K562 (cell line): ENCODE data around the gene VIPR1. TPM values are rescaled to one million over a fixed set of nuclear protein-coding genes. Genes with fewer than 3 reads are reported as not detected.
A peak's percentile ranks its signal among the peaks of the same experiment; 100 is the strongest.

Experiments used
- CBFA2T3 ChIP-seq: fragments of 450-650 bp; IDR thresholded peaks from 2 replicates; pipeline ENCODE4 v1.6.1; 2017
- CBX1 ChIP-seq: sonication (generic); IDR thresholded peaks from 2 replicates; pipeline ENCODE4 v1.6.1; 2016; ENCODE audit warnings: antibody characterized with exemption, low read depth, mild to moderate bottlenecking
- CCNT2 ChIP-seq: IDR thresholded peaks from 2 replicates; pipeline ENCODE4 v1.6.1; 2011; ENCODE audit warnings: borderline replicate concordance, low read depth, mild to moderate bottlenecking, moderate library complexity, mixed read lengths, low read length; ENCODE audit not compliant: insufficient read length; ENCODE audit errors: extremely low read depth
- KAT2B ChIP-seq: IDR thresholded peaks from one replicate; pipeline ENCODE4 v1.6.1; 2012; ENCODE audit warnings: low read depth, mild to moderate bottlenecking, control low read depth, inconsistent platforms, low read length, moderate library complexity
- OTX1 ChIP-seq: fragments of 450-650 bp; formaldehyde crosslinking; IDR thresholded peaks from 2 replicates; pipeline ENCODE4 v1.4.0; 2022; ENCODE audit warnings: mild to moderate bottlenecking
- PHTF2 ChIP-seq: fragments of 250-450 bp; sonication (Bioruptor Pico); IDR thresholded peaks from 2 replicates; pipeline ENCODE4 v1.5.0; 2021; ENCODE audit warnings: mild to moderate bottlenecking
- SETDB1 ChIP-seq: IDR thresholded peaks from one replicate; pipeline ENCODE4 v1.6.1; 2012; ENCODE audit warnings: low read length, control low read depth, inconsistent platforms
- SIN3B ChIP-seq: fragments of 450-650 bp; IDR thresholded peaks from 2 replicates; pipeline ENCODE4 v1.6.1; 2017; ENCODE audit warnings: low read depth, mild to moderate bottlenecking, moderate library complexity
- SMARCB1 ChIP-seq: IDR thresholded peaks from 2 replicates; pipeline ENCODE4 v1.6.1; 2011; ENCODE audit warnings: improper control_type of control experiment, low read depth; ENCODE audit not compliant: insufficient read length
- SRSF3 ChIP-seq: fragments of 200-400 bp; formaldehyde crosslinking; IDR thresholded peaks from 2 replicates; pipeline ENCODE4 v1.6.1; 2016; ENCODE audit warnings: mild to moderate bottlenecking, low read length, moderate library complexity; ENCODE audit not compliant: insufficient read depth
- SRSF7 ChIP-seq: fragments of 200-400 bp; formaldehyde crosslinking; optimal IDR thresholded peaks from 2 replicates; pipeline ENCODE3; 2017; ENCODE audit warnings: mild to moderate bottlenecking, low read depth, low read length
- ZNF76 ChIP-seq: fragments of 250-450 bp; sonication (Bioruptor Pico); IDR thresholded peaks from 2 replicates; pipeline ENCODE4 v1.4.0; 2020; ENCODE audit warnings: mild to moderate bottlenecking, moderate library complexity, borderline replicate concordance
- polyA plus RNA-seq, 8 experiments: library from polyadenylated mRNA; depleted of rRNA in 4 of 8; stranded (reverse) in 5 of 8; unstranded in 3 of 8; fragments of >200 nt; fragmentation: Nextera tagmentation in 2 of 8; fragmentation: Illumina TruSeq in 1 of 8; extraction: Ambion mirVana in 2 of 8; extraction: Trizol in 1 of 8; gene quantifications; 2 replicates each; pipeline versions ENCODE4 v1.2.1 to v1.2.3, GENCODE V29; 2011 to 2014; ENCODE audit warnings: inconsistent platforms in 1 of 8, missing spikeins in 1 of 8
- total RNA-seq, 7 experiments: library from RNA; depleted of rRNA in 6 of 7; stranded (reverse); fragments of >200 nt in 6 of 7; fragmentation: Illumina TruSeq in 2 of 7; extraction: Trizol in 2 of 7; gene quantifications; 2 replicates each; pipeline versions ENCODE4 v1.2.1 to v1.2.3, GENCODE V29; 2011 to 2021; ENCODE audit warnings: low replicate concordance in 1 of 7
- TF ChIP-seq, protein P1 (sequence below), 2 experiments: fragments of 450-650 bp; IDR thresholded peaks; 2 replicates each; pipeline ENCODE4 v1.6.1; 2016
- TF ChIP-seq, protein P2 (sequence below): sonication (generic); formaldehyde crosslinking; IDR thresholded peaks from 2 replicates; pipeline ENCODE4 v1.9.0; 2022; ENCODE audit warnings: mild to moderate bottlenecking, missing genetic modification reagents
- TF ChIP-seq, protein P3 (sequence below): fragments of 150-350 bp; conservative IDR thresholded peaks from 2 replicates; pipeline ENCODE4 v1.6.1; 2014; ENCODE audit warnings: low read length
- TF ChIP-seq, protein P4 (sequence below): fragments of 250-450 bp; sonication (Bioruptor Pico); IDR thresholded peaks from 2 replicates; pipeline ENCODE4 v1.5.0; 2021; ENCODE audit warnings: mild to moderate bottlenecking, borderline replicate concordance
- TF ChIP-seq, protein P5 (sequence below): sonication (generic); formaldehyde crosslinking; IDR thresholded peaks from 2 replicates; pipeline ENCODE4 v1.8.0; 2022; ENCODE audit warnings: missing genetic modification reagents, mild to moderate bottlenecking, borderline replicate concordance

The VIPR1 gene
- total and polyA plus RNA-seq, 9 of the 15 experiments (the other 6 are each of a cell fraction or from before 2014, with no cell fraction given): 0.04 to 0.38 (median 0.12) TPM; not detected in 3

DNA sequence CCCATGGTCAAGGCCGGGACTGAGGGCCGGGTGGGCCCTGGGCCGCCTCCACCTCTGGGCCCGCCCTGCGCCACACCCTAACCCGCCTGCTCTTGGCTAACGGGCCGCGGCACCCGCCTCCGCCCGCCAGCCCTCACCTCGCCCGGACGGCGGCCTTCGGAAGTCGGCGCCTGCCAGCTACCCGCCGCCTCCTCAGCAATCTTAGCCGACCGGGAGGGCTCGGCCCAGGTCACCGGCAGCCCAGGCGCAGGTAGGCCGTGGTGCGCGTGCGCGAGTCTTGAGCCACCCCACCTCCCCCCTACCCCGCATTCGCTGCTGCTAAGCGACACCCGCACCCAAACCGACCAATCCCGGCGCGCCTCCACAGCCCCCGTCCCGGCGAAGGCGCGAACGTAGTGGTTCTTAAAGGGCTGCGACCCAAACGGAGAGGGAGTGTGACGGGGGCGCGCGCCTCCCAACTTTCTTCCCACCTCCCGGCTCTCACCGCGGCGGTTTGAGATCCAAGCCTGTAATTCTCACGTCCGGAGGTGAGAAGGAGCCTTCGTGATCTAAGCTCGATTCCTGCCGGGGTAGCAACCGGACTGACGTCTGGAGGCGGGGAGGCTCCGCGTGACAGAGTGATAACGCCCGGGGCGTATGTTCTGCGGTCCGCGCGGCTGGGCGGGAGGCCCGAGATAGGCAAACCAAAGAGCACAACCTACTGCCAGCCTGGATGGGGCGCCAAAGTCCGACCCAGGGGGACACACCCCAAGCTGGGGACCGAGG lies 79.4 kb downstream of the VIPR1 start, which contains the start of gene SEC22C (continued):
- TF ChIP-seq ZNF76: no peak; the same call in 1 of the 2 replicates
- no peak for TF ChIP-seq OTX1
- TF ChIP-seq, protein P1, sequence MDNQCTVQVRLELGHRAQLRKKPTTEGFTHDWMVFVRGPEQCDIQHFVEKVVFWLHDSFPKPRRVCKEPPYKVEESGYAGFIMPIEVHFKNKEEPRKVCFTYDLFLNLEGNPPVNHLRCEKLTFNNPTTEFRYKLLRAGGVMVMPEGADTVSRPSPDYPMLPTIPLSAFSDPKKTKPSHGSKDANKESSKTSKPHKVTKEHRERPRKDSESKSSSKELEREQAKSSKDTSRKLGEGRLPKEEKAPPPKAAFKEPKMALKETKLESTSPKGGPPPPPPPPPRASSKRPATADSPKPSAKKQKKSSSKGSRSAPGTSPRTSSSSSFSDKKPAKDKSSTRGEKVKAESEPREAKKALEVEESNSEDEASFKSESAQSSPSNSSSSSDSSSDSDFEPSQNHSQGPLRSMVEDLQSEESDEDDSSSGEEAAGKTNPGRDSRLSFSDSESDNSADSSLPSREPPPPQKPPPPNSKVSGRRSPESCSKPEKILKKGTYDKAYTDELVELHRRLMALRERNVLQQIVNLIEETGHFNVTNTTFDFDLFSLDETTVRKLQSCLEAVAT (IDR thresholded peaks at IDR 0.05): peak in 1 of 2 experiments; percentile 88; a peak in 3 of 4 replicates
- TF ChIP-seq SIN3B: peak; percentile 48; the same call in 1 of the 2 replicates
- peak; percentile 84 for TF ChIP-seq CCNT2
- TF ChIP-seq, protein P2, sequence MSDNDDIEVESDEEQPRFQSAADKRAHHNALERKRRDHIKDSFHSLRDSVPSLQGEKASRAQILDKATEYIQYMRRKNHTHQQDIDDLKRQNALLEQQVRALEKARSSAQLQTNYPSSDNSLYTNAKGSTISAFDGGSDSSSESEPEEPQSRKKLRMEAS (CRISPR knock-in tag): peak; percentile 89
- TF ChIP-seq KAT2B: no peak
- no peak for TF ChIP-seq SMARCB1
- no peak for TF ChIP-seq SRSF7
- peak; percentile 84 for TF ChIP-seq CBFA2T3
- TF ChIP-seq SETDB1: peak; percentile 90
- peak; percentile 65; the same call in 1 of the 2 replicates for TF ChIP-seq CBX1
- TF ChIP-seq, protein P3, sequence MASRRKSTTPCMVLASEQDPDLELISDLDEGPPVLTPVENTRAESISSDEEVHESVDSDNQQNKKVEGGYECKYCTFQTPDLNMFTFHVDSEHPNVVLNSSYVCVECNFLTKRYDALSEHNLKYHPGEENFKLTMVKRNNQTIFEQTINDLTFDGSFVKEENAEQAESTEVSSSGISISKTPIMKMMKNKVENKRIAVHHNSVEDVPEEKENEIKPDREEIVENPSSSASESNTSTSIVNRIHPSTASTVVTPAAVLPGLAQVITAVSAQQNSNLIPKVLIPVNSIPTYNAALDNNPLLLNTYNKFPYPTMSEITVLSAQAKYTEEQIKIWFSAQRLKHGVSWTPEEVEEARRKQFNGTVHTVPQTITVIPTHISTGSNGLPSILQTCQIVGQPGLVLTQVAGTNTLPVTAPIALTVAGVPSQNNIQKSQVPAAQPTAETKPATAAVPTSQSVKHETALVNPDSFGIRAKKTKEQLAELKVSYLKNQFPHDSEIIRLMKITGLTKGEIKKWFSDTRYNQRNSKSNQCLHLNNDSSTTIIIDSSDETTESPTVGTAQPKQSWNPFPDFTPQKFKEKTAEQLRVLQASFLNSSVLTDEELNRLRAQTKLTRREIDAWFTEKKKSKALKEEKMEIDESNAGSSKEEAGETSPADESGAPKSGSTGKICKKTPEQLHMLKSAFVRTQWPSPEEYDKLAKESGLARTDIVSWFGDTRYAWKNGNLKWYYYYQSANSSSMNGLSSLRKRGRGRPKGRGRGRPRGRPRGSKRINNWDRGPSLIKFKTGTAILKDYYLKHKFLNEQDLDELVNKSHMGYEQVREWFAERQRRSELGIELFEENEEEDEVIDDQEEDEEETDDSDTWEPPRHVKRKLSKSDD: peak; percentile 3; the same call in 1 of the 2 replicates
- TF ChIP-seq, protein P4, sequence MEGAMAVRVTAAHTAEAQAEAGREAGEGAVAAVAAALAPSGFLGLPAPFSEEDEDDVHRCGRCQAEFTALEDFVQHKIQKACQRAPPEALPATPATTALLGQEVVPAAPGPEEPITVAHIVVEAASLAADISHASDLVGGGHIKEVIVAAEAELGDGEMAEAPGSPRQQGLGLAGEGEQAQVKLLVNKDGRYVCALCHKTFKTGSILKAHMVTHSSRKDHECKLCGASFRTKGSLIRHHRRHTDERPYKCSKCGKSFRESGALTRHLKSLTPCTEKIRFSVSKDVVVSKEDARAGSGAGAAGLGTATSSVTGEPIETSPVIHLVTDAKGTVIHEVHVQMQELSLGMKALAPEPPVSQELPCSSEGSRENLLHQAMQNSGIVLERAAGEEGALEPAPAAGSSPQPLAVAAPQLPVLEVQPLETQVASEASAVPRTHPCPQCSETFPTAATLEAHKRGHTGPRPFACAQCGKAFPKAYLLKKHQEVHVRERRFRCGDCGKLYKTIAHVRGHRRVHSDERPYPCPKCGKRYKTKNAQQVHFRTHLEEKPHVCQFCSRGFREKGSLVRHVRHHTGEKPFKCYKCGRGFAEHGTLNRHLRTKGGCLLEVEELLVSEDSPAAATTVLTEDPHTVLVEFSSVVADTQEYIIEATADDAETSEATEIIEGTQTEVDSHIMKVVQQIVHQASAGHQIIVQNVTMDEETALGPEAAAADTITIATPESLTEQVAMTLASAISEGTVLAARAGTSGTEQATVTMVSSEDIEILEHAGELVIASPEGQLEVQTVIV (CRISPR knock-in tag): no peak
- no peak for TF ChIP-seq PHTF2 (CRISPR knock-in tag)
- no peak for TF ChIP-seq SRSF3
- TF ChIP-seq, protein P5, sequence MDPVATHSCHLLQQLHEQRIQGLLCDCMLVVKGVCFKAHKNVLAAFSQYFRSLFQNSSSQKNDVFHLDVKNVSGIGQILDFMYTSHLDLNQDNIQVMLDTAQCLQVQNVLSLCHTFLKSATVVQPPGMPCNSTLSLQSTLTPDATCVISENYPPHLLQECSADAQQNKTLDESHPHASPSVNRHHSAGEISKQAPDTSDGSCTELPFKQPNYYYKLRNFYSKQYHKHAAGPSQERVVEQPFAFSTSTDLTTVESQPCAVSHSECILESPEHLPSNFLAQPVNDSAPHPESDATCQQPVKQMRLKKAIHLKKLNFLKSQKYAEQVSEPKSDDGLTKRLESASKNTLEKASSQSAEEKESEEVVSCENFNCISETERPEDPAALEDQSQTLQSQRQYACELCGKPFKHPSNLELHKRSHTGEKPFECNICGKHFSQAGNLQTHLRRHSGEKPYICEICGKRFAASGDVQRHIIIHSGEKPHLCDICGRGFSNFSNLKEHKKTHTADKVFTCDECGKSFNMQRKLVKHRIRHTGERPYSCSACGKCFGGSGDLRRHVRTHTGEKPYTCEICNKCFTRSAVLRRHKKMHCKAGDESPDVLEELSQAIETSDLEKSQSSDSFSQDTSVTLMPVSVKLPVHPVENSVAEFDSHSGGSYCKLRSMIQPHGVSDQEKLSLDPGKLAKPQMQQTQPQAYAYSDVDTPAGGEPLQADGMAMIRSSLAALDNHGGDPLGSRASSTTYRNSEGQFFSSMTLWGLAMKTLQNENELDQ (CRISPR knock-in tag): no peak; the same call in 1 of the 2 replicates
